HG02623 (cell line): ENCODE results near the gene ATP5F1D.

ENCODE experiments used
- ATAC-seq: cut with Tn5 transposase; IDR thresholded peaks from one replicate; pipeline ENCODE4 v1.9.1; 2021; ENCODE audit warnings: moderate library complexity; ENCODE audit not compliant: unreplicated experiment

ATP5F1D gene

DNA sequence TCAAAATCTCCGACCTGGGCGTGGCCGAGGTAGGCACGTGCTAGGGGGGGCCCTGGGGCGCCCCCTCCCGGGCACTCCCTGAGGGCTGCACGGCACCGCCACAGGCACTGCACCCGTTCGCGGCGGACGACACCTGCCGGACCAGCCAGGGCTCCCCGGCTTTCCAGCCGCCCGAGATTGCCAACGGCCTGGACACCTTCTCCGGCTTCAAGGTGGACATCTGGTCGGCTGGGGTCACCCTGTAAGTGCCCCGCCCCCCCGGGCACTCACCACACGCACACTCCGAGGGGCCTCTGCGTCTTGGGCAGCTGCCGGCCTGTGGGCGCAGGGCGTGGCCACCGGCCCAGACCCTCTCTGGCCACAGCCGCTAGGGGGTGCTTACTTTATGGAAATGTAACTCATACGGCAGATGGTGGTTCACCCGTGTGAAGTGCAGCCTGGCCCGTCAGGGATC is 21.0 kb upstream of the ATP5F1D start:
- no peak for ATAC-seq

DNA sequence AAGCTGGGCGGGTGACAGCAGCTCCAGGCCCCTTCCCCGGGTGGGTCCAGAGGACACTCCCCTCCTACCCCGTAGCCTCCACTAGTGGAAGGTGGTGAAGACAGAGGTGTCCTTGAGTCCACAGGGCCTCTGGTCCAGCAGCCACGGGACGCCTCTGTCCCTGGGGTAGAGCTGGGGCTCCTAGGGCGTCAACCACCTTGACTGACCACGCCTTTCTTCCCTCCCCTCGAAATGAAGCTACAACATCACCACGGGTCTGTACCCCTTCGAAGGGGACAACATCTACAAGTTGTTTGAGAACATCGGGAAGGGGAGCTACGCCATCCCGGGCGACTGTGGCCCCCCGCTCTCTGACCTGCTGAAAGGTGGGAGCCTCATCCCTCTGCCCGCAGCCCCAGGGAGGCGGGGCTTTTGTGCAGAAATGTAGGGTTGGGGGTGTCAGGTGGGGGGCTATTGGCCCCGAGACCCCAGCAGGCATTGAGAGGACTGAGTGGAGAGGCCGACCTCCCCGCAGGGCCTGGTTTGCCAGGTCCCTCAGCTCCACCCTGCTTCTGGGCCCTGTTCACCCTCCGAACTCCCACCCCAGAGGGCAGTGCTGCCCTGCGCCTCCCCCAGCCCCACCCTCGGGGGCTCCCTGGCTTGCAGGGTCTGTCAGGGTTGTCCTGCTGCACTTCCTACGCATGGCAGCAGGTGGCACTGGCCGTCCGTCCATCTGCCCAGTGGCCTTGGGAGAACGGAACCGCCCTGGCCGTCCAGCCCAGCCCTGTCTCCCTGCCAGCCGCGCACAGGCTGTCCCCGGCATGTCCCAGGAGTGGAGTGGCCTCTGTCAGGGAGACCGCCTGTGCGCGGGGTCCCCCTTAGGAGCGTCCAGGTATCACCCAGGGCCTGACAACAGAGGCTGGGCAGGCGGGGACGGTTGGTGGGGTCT is 20.3 kb upstream of the ATP5F1D start:
- no peak for ATAC-seq

GRCh38 chr19:1221904-1222255 is 19.7 kb upstream of the ATP5F1D start:
- no peak for ATAC-seq

- ATAC-seq: no peak
Observed at GRCh38 chr19:1222394-1222793, 19.2 kb upstream of the ATP5F1D start.

DNA sequence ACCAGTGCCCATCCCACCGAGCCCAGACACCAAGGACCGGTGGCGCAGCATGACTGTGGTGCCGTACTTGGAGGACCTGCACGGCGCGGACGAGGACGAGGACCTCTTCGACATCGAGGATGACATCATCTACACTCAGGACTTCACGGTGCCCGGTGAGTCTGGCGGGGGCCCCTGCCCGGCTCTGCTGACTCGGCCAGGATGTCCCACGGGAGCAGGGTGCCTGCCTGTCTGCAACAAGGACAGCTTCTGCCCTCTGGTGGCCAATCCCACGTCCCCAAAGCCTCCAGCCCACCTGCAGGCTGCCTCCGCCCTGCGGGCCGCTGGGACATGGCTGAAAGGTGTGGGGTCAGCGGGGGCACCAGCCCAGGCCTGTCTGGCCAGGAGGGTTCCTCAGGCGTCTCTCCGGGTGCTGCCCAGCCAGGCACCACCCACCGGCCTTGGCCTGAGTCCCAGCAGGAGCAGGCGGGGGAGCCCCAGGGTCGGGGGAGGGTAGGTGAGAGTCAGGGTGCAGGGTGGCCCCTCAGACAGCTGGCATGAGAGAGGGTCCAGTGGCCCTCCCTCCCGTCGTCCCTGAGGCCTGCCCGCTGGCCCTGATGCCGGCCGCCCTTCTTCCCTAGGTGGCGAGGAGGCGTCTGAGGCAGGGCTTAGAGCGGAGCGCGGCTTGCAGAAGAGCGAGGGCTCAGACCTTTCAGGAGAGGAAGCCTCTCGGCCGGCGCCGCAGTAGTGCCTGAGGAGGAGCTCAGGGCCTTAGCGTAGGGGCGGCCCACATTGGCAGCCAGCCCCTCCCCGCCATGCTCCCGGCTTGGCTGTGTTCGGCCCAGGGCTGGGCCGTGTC is 18.3 kb upstream of the ATP5F1D start:
- ATAC-seq: no peak

DNA sequence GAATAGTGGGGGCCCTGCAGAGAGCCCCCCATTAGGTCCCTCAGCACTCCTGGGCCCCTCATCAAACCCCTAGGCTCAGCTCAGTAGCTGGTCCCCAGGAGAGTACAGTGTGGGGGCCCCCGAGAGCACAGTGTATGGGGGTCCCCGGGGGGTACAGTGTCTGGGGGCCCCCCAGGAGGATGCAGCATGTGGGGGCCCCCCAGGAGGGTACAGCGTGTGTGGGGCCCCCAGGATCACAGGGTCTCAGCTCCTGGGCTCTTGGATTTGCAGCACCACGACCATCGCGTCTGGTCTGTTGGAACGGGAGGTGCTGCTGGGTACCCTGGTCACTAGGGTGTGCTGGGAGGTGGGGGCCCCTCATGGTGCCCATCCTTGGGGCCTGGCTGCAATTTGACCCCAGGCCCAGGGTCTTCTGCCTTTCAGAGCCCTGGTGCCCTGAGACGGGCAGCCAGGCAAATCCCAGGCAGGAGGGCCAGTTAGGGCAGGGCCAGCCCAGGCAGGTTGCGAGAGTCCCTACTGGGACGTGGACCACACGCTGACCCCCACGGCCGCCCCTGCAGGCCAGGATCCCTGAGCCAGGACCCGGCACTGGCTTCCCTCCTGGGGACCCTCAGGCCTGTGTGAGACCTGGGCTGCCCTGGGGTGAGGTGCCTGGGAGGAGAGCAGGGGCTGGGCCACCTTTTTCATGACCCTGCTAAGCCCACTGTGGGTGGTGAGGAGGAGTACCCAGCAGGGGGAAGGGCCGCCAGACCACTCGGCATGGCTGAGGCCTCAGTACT is 17.3 kb upstream of the ATP5F1D start:
- no peak for ATAC-seq

GRCh38 chr19:1224847-1225246 is 16.7 kb upstream of the ATP5F1D start:
- ATAC-seq: no peak

DNA sequence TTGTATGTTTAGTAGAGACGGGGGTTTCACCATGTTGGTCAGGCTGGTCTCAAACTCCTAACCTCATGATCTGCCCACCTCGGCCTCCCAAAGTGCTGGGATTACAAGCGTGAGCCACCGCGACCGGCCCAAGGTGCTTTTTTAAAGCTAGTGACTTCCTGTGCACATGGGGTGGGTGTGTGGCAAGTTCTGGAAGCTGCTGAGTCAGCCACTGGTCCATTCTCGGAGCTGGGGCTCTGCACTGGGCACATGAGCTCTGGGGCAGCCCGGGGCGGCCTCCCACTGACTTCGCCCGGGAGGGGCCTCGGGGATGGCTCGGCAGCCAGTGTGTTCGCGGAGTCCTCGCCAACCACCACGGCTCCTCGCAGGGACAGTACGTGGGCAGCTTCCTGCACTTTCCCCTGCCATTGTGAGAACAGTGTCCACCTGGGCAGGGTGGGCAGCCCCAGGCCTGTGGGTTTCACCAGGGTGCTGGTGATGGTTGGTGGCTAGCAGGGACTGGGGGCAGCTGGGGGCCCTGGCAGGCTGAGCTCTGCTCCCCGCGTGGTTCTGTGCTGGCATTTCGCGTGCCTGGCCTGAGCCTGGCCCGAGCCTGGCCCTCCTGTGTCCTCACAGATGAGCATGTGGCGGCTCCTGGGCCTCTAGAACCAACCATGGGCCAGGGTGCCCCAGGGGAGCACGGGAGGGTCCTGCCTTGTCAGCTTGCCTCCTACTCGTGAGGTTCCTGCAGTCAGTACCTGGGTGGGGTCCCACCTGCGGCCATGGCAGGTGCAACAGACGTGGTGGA is 15.9 kb upstream of the ATP5F1D start:
- no peak for ATAC-seq

DNA sequence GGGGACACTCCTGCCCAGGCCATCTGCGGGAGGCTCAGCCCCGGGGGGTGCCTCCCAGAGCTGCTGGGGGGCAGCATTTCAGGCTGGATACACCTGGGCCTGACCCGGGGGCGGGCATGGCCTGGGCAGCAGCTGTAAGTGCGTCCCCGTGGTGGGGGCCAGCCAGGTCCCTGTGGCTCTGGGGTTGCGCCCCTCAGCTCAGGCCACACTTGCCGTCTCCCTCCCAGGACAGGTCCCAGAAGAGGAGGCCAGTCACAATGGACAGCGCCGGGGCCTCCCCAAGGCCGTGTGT is 15.4 kb upstream of the ATP5F1D start:
- ATAC-seq: no peak

- no peak for ATAC-seq
Observed at GRCh38 chr19:1226522-1227303, 14.8 kb upstream of the ATP5F1D start.

DNA sequence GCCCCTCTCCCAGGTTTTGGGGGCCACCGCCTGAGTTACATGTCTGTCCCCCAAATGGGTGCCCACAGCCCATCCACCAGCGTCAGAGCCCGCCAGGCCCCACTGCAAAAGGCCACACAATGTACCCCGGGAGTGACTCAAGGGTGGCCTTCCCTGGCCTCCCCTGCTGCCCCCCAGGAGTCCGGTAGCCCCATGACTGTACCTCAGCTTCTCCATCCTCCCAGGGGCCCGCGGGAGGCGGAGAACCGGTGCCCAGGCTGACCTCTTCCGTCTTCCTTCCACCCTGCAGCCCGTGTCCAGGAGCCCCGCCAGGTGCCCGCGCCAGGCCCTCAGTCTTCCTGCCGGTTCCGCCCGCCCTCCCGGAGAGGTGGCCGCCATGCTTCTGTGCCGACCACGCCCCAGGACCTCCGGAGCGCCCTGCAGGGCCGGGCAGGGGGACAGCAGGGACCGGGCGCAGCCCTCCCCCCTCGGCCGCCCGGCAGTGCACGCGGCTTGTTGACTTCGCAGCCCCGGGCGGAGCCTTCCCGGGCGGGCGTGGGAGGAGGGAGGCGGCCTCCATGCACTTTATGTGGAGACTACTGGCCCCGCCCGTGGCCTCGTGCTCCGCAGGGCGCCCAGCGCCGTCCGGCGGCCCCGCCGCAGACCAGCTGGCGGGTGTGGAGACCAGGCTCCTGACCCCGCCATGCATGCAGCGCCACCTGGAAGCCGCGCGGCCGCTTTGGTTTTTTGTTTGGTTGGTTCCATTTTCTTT is 14.1 kb upstream of the ATP5F1D start:
- ATAC-seq: no peak

DNA sequence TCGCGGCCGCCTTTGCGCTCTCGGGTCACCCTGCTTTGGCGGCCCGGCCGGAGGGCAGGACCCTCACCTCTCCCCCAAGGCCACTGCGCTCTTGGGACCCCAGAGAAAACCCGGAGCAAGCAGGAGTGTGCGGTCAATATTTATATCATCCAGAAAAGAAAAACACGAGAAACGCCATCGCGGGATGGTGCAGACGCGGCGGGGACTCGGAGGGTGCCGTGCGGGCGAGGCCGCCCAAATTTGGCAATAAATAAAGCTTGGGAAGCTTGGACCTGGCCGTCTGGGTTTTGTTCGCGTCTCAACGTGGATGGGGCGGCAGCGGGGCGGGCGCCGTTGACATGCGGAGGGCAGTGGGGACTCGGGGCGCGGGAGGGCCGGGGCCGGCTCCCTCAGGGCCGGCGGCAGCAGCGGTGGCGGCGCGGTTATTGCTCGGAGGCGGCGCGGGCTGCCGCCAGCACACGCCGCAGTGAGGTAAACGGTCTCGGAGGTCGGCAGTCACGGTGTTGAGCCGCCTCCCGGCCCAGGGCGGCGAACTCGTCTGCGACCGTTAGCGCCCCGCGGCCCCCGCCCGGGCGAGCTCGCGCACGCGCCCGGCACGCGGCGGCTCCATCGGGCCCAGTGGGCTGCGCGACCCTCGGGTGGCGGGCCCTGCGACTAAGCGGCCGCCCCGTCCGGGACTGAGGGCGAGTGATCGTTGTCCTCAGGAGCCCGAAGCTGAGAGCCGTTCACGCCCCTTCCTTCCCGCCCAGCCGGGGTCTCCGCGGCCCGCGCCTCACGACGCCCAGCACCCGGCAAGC is 13.2 kb upstream of the ATP5F1D start:
- ATAC-seq: no peak

- no peak for ATAC-seq
Observed at GRCh38 chr19:1229056-1229923, 12.3 kb upstream of the ATP5F1D start.

GRCh38 chr19:1229924-1230782 is 11.4 kb upstream of the ATP5F1D start:
- ATAC-seq: no peak

- no peak for ATAC-seq
Observed at GRCh38 chr19:1230783-1231489, 10.6 kb upstream of the ATP5F1D start.
